ENCODE data around the gene SFT2D1.
"Not testable (repeated sequence)": the region's sequence is repeated elsewhere in the genome, so short reads cannot be mapped to it uniquely, and the experiment has no call there.

SFT2D1 gene

DNA sequence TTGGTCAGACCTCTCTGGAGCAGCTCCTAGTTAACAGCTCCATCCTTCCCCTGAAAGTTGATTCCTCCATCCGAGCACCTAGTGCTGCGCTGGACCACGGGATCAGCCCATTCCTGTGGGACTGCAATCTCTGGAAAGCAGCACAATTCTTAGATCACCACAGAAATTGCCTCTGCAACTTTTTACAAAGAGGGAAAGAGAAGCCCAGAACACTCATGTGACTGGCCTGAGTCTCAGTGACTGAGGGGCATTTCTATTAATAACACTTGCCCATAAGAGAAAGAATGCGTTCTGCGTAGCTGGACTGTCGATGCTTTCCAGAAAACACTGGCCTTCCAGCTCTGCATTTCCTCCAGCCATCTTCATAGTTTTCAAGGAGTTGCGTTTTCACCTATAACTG is 22.1 kb upstream of the SFT2D1 start:
- DNase-seq (ENCODE audit: low read depth, low spot score) = no peak

DNA sequence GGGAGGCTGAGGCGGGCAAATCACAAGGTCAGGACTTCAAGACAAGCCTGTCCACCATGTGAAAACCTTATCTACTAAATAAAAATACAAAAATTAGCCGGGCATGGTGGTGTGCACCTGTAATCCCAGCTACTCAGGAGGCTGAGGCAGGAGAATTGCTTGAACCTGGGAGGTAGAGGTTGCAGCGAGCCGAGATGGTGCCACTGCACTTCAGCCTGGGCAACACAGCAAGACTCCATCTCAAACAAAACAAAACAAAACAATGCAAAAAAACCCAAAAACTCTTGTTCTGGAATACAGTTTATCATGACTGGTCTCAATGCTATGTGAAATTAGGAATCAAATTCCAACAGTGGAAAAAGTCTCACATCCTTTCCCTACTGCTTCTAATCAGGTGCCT is 20.1 kb upstream of the SFT2D1 start:
- DNase-seq (ENCODE audit: low read depth, low spot score) = not testable (repeated sequence)

DNA sequence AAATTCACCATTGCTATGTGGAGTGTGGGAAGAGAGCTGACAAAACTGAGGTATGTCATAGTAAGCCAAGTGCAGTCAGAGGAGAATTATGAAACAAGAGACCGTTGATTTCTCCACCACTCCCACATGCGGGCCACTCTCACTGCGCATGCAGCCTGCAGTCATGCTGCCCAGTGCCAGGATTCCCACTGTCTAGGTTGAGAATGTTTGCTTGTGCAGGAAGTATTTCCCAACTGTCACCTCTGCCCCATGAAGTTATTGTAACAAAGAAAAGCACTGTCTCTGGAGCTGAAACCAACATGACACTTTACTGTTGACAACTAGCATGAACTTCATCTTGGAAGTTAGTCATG is 18.7 kb upstream of the SFT2D1 start:
- DNase-seq (ENCODE audit: low read depth, low spot score) = no peak

DNA sequence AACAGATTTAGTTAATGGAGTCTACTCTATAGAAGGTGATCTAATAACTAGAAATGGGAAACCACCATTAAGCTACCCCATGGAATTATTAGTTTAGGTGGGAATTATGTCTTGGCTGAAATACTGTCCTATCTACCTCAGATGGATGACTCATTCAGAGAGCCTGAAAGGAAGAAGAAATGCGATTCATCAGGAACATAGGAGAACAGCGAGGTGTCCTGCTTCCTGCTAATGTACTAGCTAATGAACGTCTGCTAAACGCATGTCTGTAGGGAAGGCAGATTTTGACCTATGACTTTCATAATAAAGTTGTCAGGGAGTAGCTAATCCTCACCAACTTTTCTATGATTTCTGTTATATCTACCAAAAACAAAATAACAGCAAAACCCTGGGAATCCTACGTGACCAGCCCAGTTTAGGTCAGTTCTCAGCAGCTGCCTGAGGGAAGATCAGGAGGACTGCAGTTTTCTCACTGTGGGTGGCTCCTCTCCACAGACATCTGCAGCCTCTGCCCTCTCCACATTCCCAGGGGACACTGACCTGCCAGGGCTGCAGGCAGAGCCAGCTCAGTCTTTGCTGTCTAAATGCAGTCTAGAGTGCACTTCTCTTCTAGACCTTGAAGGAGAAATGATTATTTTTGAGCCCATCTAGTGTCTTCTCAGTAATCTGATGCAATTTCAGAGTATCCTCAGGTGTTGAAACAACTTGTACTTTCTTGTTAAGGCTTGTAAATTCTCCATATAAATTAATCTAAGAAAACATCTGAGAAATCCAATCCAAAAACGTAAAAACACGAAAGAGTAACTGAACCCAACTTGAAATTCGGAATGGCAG is 18.1 kb upstream of the SFT2D1 start:
- no peak for DNase-seq (ENCODE audit: low read depth, low spot score)

DNA sequence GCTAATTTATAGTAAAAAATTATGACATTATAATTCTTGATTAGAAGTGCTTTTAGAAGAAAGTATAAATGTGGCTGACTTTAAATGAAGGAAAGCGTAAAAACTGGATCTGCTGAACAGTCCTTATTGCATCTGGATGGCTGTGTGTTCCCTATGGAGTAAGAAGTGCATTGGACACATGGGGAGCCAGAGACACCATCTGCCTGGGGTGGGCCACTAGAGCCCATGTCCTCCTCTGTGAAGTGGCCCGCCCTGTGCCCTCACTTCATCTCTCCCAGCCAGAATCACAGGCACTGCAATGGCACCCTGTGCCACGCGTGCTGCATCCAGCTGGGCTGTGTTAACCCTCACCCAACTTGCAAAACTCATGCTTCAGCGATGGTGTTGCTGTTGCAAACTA is 13.2 kb upstream of the SFT2D1 start:
- DNase-seq (ENCODE audit: low read depth, low spot score) = no peak

DNA sequence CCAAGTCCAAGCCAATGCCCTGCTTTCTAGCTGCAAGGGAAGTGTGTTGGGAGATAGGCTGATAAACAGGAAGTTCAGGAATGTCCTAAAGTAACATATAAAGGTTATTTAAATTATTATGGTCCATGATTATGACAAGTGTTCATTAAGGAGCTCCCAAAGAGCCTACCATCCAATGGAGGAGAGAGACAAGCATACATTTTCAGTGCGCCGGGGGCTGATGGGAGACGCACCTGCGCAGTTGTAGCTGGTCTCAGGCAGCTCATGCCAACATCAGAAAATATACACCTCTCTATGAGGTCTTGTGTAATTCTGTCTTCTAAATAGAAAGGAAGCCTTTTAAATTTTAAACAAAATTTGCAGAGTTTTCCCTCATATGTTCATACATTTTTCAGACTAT is 12.6 kb upstream of the SFT2D1 start:
- no peak for DNase-seq (ENCODE audit: low read depth, low spot score)

DNA sequence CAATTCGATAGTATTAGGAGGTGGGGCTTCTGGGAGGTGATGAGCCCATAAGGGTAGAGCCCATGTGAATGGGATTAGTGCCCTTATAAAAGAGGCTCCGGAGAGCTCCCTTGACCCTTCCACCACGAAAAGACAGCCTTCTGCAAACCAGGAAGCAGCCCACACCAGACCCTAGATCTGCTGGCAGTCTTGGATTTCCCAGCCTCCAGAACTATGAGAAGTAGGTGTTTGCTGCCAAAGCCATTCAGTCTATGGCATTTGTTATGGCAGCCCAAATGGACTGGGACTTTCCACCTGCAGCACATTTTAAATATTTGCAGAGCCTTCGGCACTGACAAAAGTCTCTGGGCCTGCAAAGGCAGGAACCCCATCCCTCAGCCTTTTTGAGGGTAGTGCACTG is 11.8 kb upstream of the SFT2D1 start:
- DNase-seq (ENCODE audit: low read depth, low spot score) = no peak

DNA sequence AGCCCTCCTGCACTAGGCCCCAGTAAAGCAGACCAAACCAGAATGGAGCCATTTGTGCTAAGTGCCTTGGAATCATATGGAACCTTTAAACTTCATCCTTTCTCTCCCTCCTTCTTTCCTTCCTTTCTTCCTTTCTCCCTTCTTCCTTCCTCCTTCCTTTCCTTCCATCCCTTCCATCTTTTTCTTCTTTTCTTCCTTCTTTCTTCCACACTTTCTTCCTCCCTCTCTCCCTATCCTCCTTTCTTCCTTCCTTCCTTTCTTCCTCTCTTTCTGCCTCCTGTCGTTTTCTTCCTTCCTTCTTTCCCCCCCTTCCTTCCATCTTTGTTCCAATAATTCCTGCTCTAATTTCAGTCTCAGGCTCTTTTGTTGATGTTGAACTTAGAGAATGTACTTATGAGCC is 11.2 kb upstream of the SFT2D1 start:
- DNase-seq (ENCODE audit: low read depth, low spot score) = no peak

DNA sequence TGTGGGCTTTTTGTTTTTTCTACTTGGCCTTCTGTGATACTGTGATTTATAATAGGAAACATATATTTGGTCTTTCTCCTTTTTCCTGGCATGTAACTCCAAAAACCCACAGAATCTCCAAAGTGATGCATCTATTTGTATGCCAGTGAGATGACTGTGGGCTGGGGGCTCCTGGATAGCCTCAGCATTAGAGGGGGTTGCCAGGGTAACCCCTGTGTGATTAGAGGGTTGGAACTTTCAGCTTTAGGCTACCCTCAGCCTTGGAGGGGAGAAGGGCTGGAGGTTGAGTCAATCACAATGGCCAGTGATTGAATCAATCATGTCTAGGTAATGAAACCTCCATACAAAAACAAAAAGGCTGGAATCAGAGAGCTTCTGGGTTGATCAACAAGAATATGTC is 10.6 kb upstream of the SFT2D1 start:
- DNase-seq (ENCODE audit: low read depth, low spot score) = no peak

DNA sequence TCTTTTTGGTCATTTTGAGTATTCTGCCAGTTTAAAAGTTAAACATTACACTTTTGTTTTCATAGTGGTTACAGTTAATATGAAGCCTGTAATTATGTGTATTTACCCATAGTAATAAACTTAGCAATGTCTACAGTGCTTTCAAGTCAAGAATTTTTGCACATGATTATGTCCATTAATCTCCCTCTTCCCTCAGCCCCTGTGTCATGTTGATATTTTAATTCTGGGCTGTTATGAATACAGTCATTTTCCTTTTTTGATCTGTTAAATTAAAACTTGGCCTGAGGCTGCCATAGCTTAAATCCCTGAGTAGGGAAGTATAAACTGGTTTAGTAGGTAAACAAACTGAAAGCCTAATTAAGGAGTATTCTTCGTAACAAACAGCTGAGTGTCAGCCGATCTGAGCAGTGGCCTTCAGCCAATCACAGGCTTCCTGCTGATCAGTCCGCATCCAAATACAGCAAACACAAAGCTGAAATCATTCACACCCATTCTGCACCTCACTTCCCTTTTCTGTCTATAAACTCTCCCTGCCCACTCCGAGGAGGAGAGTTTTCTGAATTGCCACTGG is 9.5 kb upstream of the SFT2D1 start:
- no peak for DNase-seq (ENCODE audit: low read depth, low spot score)

DNA sequence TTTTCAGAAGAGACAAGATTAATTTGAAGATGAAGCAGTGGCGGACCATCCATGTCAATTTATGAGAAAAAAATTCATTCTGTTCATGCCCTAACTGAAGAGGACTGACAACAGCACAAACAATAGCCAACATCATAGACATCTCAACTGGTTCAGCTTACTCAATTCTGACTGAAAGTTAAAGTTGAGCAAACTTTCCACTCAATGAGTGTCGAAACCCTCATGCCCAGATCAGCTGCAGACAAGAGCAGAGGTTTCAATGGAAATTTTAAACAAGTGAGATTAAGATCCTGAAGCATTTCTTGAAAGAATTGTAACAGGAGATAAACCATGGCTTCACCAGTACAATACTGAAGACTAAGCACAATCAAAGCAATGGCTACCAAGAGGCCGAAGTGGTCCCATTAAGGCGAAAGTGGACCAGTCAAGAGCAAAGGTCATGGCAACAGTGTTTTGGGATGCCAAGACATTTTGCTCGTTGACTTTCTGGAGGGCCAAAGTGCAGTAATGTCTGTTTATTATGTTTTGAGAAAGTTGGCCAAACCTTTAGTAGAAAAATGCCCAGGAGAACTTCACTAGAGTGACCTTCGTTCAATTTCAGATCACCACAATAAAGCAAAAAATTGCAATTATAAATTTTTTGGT is 6.1 kb upstream of the SFT2D1 start:
- DNase-seq (ENCODE audit: low read depth, low spot score) = no peak

DNA sequence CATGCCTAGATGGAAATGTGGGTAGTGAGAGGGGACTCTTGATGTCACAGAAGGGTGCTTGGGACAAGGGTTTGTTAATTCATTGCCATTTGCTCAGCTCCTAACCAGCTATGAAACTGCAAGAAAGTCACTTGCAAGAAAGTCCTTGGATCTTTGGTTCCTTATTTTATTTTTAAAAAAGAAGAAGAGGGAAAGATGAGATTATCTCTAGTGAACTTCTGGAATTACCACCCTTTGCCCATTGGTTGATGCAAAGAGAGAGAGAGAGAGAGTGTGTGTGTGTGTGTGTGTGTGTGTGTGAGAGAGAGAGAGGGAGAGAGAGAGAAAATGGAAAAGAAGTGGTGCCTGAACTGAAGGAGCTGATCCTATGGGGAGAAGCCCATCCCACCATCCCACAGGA is 4.6 kb upstream of the SFT2D1 start:
- no peak for DNase-seq (ENCODE audit: low read depth, low spot score)

DNA sequence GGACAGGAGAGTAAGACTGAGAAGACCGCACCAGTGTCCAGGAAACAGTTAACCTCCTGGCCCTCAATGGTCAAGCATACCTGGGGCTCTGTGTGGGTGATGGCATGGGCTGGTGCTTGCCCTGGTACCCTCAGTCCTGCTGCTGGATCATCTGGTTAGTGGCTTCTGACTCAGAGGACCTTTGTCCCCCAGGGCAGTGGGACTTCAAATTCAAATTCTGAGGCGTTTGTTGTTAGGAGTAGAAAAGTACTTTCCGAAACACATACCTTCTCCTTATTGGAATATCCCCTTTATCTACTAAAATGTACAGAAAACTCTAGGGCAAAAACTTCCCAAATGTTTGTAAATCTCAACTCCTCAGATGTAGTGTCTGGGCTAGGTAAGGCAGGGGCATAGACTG is 4.1 kb upstream of the SFT2D1 start:
- DNase-seq (ENCODE audit: low read depth, low spot score) = no peak

DNA sequence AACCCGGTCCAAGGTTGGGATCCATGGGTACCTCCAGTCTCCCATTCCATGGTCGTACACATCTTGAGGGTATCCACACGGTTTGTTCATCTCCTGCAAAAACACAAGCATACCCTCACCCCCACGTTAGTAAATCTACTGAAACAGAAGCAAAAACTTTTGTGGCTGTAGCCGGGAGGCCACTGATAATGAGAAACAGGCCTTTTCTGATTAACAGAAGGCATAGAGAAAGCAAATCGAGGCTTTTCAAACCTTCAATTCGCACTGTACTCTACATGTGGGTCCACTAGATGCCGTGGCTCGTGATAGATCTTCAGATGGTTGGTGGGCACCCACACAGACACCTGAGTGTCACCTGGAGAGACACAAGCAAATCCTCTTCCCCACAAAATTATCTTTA is 3.3 kb upstream of the SFT2D1 start:
- not testable (repeated sequence) for DNase-seq (ENCODE audit: low read depth, low spot score)

DNA sequence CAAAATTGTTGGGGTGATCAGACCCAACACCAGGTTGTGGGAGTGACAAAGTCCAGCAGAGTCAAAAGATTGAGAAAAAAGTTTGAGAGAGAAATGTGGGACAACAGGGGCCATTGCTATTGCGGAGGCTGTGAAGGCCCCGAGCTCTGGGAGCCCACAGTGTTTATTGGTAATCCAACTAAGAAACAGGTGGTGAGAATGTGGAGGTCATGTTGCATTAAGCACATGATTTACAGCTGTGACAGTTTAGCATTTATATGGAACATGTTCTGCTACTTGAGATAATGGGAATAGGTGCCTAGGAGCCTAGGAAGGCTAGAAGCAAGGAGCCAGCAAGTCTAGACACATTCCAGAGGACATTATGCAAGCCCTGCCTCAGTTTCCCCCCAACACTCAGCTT is 2.6 kb upstream of the SFT2D1 start:
- DNase-seq (ENCODE audit: low read depth, low spot score) = not testable (repeated sequence)

DNA sequence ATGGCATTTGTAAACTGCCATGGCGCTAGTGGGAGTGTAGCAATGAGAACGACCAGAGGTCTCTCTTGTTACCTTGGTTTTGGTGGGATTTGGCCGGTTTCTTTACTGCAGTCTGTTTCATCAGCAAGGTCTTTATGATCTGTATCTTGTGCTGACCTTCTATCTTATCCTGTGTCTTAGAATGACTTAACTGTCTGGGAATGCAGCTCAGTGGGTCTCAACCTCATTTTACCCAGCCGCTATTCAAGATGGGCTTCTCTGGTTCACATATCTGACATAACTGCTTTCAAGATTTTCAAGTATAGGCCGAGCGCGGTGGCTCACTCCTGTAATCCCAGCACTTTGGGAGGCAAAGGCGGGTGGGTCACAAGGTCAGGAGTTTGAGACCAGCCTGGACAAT is 1.9 kb upstream of the SFT2D1 start:
- peak; percentile 33 for DNase-seq (ENCODE audit: low read depth, low spot score)

DNA sequence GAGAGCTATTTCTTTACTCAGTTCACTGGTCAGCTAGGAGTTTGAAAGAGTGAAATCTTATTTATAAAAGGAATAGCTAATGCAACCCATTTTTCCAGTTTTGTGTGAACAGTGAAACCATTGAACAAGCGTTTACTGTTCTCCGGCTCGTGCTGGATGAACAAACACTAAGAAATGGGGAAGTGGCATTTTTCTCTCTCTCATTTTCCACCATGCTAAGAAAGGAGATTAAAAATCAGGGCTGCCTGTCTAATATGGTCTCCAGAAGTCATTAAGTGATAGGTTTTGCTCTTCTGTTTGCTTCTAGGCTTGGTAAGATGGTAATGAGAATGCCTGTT is 774 bp upstream of the SFT2D1 start:
- no peak for DNase-seq (ENCODE audit: low read depth, low spot score)

DNA sequence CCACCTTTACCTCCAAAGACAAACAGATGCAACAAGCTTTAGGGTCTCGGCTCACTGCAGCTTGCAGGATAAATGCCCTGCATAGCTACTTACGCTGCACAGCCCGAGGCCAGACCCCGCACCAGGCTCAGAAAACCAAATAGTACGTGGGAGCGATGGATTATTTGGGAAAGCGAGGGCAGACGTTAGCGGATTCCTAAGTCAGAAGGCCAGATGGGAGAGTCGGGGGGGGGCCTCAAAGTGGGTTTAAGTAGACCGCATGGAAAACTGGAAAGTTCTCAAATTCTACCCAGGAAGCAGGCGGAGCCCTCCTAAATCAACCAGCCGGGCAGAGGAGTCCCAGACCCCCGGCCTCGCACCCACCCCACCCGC is 382 bp downstream of the SFT2D1 start:
- DNase-seq (ENCODE audit: low read depth, low spot score) = no peak

DNA sequence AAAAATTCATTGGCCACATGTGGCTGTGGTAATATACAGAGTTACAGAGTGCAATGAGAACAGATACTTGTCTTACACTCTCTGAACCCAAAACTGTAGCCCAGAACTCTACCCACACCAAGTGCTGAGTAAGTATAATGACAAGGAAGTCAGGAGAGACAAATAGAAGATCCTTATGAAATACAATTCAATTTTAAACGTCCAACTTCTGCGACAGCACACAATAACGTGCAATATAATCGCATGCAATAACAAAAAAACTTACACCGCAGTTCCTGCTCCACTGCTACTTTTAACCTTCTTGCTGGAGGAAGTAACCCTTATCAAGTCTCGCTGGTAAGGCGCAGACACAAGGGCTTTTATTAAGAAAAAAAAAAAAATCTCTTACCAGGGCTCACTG is 881 bp downstream of the SFT2D1 start:
- DNase-seq (ENCODE audit: low read depth, low spot score) = no peak

DNA sequence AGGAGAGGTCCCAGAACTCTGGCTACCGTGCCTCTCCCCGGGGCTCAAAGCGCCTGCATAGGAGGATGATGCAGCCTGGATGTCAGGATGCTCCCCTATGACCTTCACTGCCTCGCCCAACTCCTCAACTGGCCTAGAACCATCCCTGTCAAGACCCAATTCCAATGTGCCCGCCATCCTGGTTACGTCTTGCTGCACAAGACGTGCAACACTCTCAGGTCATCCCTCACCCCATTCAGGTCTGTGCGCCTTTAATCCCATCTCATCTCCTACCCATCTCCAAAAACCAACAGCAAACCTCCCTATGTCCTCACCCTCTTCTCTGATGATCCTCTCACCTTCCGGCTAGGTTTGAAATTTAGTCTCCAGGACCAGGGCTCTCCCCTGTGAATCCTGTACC is 3.5 kb downstream of the SFT2D1 start:
- no peak for DNase-seq (ENCODE audit: low read depth, low spot score)

DNA sequence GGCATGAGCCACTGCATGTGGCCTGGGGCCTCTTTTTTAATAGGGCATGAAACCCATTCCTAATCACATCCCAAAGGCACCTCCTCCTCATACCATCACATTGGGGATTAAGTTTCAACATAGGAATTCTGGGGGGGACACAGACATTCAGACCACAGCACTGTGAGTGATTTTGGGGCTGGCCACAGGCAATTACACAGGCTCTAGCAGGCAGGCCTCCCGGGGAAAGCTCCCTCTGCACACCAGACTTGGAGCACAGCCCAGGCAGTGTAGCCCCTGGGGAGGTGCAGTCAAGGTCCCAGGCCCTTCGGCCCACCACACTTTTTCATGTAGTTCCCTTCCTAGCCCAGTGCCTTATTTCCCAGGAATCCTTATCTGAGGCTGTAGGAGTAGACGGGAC is 5.5 kb downstream of the SFT2D1 start:
- DNase-seq (ENCODE audit: low read depth, low spot score) = no peak

DNA sequence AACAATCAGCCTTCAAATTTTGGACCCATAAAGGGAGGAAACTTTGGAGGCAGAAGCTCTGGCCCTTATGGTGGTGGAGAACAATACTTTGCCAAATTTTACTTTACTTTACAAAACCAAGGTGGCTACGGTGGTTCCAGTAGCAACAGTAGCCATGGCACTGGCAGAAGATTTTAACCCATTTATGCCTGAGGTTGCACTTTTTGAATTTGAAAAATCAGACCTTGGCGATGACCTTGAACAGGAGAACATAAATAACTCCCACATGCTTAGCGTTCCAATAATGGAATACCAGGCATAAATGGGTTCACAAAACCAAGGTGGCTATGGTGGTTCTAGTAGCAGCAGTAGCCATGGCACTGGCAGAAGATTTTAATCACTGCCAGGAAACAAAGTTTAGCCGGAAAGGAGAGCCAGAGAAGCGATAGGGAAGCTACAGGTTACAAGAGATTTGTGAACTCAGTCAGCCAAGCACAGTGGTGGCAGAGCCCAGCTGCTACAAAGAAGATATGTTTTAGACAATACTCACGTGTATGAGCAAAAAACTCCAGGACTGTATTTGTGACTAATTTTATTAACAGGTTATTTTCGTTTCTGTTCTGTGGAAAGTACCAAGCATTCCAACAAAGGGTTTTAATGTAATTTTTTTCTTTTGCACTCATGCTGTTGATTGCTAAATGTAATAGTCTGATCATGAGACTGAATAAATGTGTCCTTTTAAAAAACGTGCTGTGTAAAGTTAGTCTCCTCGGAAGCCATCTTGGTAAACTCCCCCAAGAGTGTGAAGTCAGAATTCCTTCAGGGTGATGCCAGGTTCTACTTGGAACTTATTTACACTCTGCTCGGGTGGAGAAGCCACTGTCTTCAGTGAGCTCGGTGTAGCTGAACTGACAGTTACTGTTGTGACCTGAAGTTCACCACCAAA is 6.7 kb downstream of the SFT2D1 start:
- DNase-seq (ENCODE audit: low read depth, low spot score) = no peak
